SK-N-SH (cell line): ENCODE measurements around the gene ADGRL4.

Source experiments
- CTCF ChIP-seq: fragments of 200-600 bp; sonication (generic); IDR thresholded peaks from 2 replicates; pipeline ENCODE4 v1.6.1; 2017; ENCODE audit warnings: antibody characterized with exemption, mild to moderate bottlenecking, moderate library complexity
- EZH2phosphoT487 ChIP-seq: fragments of 200-600 bp; sonication (generic); IDR thresholded peaks from 2 replicates; pipeline ENCODE4 v1.6.1; 2017; ENCODE audit warnings: low read depth, mixed run types, mild to moderate bottlenecking, antibody characterized with exemption, moderate library complexity, borderline replicate concordance
- MXI1 ChIP-seq: IDR thresholded peaks from 2 replicates; pipeline ENCODE4 v1.6.1; 2012; ENCODE audit warnings: mild to moderate bottlenecking, low read depth, low read length, improper control_type of control experiment
- NRF1 ChIP-seq: IDR thresholded peaks from 2 replicates; pipeline ENCODE4 v1.6.1; 2012; ENCODE audit warnings: low read depth, mild to moderate bottlenecking, low read length
- POLR2AphosphoS5 ChIP-seq: IDR thresholded peaks from 2 replicates; pipeline ENCODE4 v1.6.1; 2012; ENCODE audit warnings: low read depth, low read length
- RAD21 ChIP-seq: IDR thresholded peaks from 2 replicates; pipeline ENCODE4 v1.6.1; 2012; ENCODE audit warnings: mild to moderate bottlenecking, low read length
- REST ChIP-seq: IDR thresholded peaks from 2 replicates; pipeline ENCODE4 v1.6.1; 2012; ENCODE audit warnings: mild to moderate bottlenecking, low read depth, low read length, moderate library complexity
- RFX5 ChIP-seq: IDR thresholded peaks from 2 replicates; pipeline ENCODE4 v1.6.1; 2012; ENCODE audit warnings: mild to moderate bottlenecking, improper control_type of control experiment, low read length
- RXRA ChIP-seq: IDR thresholded peaks from 2 replicates; pipeline ENCODE4 v1.4.0; 2012; ENCODE audit warnings: low read depth, mild to moderate bottlenecking, borderline replicate concordance

GRCh38 chr1:78871249-78871648, 135.3 kb downstream of the ADGRL4 start:
- TF ChIP-seq MXI1, result no peak
- TF ChIP-seq NRF1, result no peak
- TF ChIP-seq RXRA, result no peak
- TF ChIP-seq POLR2AphosphoS5, result no peak
- TF ChIP-seq CTCF, result no peak
- no peak for TF ChIP-seq EZH2phosphoT487
- TF ChIP-seq RFX5, result no peak
- TF ChIP-seq REST, result no peak
- TF ChIP-seq RAD21, result no peak
